GM20431 (cell line): ENCODE results near the gene CFAP299.

Experiments
- in situ Hi-C: fragments of 300-500 bp; cut with MseI, MboI; formaldehyde crosslinking; loops from one replicate; pipeline ENCODE4 v1.15.0; 2020; ENCODE audit warnings: low sequenced_read_pairs; ENCODE audit not compliant: unreplicated experiment

CFAP299 gene

DNA sequence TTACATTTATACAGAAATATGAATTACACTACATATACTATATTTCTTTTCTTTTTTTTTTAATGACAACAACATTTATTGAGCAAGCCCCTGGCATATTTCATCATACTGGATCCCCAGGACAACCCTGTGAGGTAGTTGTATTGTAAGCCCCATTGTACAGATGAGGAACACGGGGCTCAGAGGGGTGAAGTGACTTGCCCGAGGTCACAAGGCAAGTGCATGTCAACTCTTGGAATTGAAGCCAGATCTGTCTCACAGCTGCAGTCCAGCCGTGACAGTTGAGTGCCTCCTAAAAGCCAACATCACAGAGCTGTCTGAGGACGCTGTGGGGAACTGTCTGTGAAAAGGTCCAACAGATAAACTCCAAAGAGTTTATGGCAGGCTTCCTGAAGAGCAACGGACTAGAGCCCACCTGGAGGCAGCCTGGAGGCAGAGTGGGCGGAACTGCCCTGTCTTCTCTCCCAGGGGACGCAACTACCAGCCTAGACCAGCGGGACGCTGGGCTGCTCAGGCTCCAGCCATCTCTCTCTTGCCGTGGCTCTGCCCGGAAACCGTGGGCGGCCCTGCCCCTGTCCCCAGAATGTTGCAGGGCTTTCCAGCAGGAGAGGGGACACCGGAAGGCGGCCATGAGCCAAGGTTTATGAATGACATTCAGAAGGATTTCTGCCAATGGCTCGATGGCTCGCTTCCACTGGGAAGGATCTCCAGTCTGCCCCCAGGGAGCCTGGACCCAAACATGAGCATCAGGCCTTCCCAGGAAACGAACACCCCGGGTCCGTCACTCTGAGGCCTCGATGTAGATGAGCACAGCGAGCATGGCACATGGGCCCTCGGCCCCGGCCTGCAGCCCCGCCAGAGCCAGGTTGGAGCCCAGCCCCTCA lies 50.1 kb downstream of the CFAP299 start:
- in situ Hi-C loops, result no loop called here

DNA sequence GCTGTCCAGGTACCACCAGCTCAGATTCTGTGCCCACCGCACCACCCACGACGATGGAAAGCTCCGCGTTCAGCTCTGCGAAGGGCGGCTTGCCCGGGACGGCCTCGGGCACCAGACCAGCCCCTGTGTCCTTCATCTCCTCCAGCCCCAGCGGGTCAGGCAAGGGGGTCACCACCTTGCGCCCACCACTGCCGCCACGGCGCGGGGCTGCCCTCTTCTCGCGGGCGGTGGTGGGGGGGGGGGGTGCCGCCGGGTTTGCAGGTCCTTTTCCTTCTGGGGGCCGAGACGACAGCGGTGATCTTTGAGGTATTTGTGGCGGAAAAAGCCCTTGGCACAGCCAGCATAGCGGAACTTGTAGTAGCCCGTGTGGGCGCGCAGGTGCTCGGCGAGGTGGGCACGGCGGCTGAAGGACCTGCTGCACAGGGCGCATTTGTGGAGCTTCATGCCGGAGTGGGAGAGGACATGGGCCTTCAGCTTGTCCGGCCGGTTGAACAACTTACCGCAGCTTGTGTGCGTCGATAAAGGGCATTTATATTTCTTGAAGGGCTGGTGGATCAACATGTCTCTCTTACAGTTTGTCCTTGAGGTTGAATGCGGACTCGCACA lies 50.9 kb downstream of the CFAP299 start:
- in situ Hi-C loops, result no loop called here

DNA sequence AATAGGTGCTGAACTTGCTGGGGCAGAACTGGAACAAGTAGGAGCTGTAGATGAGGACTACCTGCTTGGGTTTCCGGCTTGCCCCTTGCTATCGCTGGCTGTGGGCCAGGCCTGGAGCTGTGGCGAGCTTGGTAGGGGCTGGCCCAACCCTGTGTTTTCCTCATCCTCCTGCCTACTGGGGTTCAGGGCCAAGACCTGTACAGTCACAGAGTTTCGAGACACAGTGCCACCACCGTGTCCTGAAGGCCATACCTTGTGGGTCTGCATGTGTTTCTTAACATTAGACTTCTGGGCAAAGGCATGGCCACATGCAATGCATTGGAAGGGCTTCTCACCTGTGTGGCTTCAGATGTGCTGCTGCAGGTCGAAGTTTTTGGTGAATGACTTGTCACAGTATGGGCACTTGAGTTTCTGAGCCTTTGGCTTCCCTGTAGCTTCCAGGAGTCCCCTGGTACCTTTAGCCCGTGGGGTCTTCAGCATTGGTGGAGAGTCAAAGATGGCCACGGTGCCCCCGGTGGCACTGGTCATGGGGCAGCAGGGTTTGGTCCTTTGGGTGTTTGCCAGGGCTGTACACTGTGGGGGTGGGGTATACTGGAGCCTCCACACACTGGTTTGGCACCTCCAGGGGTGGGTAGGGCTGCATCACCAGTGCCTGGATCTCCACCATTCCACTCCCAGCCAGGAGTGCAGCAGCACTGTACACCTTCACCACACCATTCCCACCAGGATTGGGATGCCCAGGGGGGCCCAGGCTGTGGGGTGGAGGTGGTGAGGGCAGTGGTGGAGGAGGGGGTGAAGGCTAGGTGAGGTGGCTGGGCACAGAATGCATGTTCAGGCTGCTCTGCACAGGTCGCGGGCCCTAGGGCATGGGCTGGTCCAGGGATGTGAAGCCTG lies 52.1 kb downstream of the CFAP299 start:
- in situ Hi-C loops, result no loop called here

DNA sequence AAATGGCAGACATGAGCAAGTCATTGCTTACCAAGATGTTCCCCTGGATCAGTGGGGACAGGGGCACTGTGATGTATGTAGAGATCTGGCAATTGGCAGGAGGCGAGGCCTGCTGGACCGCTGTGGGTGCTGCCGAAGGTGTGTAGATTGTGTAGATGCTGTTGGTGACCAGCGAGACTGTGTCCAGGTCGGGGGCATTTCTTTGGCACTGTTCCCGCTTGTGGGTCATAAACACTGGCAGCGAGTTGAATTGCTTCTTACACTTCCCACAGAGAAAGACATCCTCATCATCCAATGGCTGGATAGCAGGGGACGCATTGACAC lies 52.7 kb downstream of the CFAP299 start:
- in situ Hi-C loops, result no loop called here

DNA sequence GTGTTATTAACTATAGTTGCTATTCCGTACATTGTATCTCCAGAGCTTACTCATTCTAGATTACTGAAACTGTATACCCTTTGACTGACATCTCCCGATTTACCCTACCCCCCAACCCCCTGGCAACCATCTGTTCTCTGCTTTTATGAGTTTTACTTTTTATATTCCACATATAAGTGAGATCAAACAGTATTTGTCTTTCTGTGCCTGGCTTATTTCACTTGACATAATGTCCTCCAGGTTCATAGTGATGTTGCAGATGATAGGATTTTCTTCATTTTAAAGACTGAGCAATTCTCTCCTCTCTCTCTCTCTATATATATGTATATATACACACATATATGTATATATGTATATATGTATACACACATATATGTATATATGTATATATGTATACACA lies 54.6 kb downstream of the CFAP299 start:
- in situ Hi-C loops, result no loop called here

DNA sequence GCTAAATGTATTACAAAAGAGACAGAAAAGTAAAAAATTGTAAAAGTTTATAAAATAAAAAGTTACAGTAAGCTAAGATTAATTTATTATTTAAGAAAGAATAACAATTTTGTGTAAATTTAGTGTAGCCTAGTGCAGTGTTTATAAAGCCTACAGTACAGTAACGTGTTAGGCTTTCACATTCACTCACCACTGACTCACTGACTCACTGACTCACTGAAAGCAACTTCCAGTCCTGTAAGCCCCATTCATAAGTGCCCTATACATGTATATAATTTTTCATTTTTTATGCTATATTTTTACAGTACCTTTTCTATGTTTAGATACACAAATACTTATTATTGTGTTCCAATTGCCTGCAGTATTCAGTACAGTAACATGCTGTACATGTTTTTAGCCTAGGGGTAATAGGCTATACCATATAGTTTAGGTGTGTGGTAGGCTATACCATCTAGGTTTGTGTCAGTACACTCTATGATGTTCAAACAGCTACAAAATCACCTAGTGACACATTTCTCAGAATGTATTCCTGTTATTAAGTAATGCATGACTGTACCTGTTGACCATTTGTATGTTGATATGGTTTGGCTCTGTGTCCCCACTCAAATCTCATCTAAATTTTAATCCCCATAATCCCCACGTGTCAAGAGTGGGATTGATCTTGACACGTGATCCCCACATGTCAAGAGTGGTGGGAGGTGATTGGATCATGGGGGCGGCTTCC lies 57.9 kb downstream of the CFAP299 start:
- in situ Hi-C loops, result no loop called here

DNA sequence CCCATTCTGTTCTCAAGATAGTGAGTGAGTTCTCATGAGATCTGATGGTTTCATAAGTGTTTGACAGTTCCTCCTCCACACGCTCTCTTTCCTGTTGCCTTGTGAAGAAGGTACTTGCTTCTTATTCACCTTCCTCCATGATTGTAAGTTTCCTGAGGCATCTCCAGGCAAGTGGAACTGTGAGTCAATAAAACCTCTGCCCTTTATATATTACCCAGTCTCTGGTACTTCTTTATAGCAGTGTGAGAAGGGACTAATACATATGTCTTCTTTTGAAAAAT lies 58.4 kb downstream of the CFAP299 start:
- in situ Hi-C loops, result no loop called here

DNA sequence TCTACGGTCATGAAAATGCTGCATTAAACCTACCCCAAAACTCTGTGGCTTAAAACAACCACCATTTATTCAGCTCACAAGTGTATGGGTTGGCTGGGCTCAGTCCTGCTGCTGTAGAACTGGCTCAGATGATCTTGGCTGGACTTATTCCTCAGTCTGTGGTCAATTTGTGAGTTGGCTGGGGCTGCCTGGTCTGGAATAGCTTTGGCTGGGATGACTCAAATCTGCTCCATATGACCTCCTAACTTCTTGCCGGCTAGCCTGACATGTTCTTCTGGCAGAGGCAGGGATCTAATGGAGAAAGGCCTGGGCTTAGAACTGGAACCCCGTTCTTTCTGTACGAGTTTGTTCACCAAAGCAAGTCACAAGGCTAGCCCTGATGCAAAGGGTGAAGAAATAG lies 71.7 kb downstream of the CFAP299 start:
- in situ Hi-C loops, result no loop called here

DNA sequence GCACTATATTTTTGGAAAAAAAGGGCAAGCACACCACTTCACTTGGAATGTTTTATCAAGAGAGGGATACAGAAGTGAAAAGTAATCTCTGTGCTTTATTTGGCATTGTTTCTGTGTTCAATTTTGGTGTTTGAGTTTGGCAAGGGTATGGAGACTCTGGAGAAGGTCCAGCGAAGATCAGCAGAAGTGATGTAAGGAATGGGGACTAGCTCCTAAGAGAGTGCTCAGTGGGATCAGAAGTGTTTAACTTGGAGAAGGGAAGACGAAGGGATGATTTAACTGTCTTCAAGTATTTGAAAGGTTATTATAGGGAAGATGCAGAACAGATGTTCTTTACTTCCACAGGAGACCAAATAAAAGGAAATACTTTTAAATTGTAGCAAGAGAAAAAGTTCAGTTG lies 74.3 kb downstream of the CFAP299 start:
- in situ Hi-C loops, result no loop called here

DNA sequence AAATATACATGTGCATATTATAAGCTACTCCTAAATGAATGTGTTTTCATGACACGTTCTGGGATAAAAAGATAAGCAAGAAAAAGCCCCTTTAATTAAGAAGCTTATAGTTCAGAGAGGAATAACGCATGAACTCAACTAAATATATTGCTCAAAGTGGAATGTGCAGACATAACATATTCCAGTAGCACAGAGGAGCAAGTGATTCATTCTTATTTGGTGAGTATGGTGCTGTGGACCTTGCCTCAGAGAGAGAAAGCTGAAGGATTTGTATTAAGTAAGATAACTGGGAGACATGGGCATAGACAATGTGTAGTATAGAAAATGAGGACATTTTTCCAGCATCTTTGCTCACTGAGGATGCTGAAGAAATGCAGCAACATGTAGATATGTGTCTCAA lies 76.8 kb downstream of the CFAP299 start:
- in situ Hi-C loops, result no loop called here

DNA sequence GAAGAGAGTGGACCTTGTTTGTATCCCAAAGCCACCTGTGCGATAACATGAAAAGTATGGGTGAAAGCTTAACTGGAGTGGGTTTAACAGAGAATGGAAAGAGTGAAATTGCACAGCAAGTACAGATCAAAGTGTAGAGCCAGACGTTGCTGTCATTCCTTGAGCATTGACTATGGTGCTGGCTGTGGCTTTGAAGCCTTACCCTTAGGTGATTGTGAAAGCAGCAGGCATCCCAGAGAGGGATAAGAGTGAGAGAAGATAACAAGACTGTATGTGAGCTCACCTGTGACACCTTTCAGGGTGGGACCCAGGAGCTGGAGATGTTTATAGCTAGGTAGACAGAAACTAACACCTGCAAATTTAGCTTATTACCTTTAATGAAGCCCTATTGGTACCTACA lies 77.6 kb downstream of the CFAP299 start:
- in situ Hi-C loops, result no loop called here

DNA sequence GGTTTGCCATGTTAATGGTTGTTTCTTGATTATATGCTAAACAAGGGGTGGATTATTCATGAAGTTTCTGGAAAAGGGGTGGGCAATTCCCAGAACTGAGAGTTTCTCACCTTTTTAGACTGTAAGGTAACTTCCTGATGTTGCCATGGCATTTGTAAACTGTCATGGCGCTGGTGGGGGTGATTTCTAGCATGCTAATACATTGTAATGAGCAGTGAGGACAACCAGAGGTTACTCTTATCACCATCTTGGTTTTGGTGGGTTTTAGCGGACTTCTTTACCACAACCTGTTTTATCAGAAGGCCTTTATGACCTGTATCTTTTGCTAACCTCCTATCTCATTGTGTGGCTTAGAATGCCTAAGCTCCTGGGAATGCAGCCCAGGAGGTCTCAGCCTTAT lies 81.5 kb downstream of the CFAP299 start:
- in situ Hi-C loops, result no loop called here

DNA sequence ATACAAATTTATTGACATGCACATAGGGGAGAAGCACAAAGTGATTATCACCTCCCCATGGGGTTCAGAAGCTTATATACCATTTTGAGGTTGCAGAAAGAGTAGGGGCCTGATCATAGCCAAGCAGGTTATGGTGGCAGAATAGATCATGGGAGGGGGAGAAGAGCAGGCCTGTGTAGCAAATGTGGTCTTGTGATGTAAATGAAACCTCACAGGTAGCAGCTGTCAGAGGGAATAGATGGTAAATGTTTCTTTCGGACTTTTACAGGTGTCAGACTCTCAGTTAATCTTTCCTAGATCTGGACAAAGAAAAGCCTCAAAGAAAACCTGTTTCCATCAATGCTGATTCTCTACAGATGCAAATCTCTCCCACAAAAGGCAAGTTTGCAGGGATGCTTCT lies 84.4 kb downstream of the CFAP299 start:
- in situ Hi-C loops, result no loop called here

DNA sequence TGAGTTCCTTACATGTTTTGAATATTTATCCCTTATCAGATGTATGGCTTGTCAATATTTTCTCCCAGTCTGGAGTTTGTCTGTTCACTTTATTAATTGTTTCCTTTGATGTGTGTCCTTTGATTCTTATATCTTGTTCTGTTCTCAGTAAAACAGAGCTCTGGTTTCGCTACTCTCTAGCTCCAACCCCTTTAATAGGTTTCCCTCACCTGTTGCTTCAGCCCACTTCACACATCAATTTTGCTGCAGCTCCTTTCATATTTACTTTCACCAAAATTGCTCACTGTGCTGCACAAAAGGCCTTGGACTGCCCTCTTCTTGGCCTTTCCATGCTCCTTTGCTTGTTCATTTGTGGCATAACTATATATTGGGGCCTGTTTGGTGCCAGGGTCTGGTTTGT lies 85.1 kb downstream of the CFAP299 start:
- in situ Hi-C loops, result no loop called here

DNA sequence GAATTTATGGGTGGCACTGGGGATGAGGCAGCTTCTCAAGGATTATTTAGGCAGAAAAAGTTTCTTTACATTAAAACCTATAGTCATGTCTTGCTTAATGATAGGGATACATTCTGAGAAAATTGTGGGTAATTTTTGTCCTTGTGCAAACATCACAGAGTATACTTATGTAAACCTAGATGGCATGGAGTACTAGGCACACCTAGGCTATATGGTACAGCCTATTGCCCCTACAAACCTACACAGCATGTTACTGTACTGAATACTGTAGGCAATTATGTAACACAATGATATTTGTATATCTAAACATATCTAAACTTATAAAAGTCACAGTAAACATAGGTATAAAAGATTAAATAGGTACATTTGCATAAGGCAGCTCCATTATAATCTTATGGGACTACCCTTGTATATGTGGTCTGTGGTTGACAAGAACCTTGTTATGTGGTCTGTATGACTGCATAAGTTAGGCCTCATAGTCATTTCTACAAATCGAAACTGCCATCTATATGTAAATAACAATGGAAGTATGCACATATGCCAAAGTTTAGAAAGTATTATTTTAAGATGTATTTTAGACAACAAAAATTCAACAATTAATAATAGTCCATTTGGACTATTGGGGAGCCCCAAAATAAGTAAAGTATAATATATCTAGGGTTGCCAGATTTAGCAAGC lies 87.3 kb downstream of the CFAP299 start:
- in situ Hi-C loops, result no loop called here

DNA sequence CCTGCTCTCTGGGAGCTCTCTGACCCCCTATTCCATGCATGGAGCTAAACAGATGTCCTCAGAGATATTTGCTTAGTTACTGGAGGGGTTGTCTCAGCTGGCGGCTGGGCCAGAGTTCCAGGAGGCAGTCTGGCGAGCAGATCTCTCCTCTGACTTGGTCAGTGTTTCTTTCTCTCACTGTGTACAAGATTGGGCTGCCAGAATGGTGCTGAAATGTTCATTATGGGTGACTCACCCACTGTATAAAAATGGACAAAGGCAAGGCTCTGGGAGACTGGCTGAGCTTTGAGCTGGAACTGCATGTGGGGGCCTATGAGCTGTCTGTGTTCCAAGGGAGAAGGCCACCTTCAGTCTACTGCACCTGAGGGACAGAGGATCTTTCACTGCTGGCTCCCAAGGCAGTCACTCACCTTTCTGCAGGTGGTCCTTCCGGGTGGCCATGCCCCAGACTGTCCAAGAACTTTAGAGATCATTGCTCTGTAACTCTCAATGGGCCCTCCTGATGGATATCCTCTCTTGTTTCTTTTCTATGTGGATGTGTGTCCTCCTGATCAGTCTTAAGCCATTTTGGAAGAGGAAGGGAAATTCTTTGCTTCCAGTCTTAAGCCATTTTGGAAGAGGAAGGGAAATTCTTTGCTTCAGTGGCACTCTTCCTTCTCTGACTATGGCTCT lies 88.2 kb downstream of the CFAP299 start:
- in situ Hi-C loops, result no loop called here

DNA sequence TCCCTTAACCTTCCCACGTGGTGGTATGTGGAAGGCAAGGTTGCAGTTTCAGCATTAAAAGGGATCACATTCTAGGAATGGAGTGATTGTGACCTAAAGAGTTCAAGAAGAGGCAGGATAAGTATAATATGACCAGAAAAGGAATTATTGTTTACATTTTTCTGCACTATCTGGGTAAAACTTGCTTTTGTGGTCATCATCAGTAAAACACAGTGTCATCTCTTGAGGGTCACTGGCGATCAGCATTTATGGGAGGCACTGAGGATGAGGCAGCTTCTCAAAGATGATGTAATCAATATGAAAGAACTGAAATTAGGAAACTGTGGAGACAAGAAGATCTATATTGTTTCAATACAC lies 88.7 kb downstream of the CFAP299 start:
- in situ Hi-C loops, result no loop called here

DNA sequence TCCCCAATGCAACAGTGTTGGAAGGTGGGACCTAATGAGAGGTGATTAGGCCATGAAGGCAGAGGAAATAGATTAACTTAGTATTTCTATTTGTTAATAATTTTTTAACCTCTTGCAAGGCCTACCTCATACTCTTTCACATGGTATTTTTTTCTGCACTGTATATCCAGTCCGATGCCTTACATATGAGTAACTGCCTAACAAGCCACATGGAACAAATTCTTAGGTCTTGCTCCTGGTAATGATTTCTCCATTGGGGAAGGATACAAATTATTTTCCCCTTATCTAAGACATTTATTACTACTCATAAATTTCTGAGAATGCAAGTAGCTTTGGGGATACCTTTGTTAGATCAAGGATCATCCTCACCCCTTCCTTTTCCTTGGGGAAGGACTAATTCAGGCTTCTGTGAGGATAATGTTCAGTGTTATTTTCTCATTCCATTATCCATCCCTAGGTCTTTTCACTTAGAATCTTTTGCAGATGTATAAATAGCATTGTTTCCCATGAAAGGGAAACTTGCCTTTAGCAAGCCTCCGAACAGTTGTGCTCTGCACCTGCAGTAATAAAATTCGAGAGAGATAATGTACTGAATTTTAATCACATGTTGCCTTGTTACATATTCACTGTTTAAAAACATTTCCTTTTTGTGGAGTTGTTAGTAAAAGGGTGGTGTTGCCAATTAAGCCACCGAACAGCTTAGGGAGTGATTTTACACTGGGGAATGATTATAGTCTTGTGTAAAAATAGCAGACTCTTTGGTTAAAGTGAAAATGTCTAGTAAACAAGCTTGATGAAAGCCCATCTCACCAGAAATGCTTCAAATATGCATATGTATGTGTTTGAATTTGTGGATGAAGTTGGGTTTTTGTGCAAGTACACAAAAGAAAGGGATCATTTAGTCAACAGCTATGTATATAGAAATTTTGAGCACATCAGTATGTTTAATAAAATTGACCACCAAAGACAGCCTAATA lies 89.9 kb downstream of the CFAP299 start:
- in situ Hi-C loops, result no loop called here
